ENCODE data around the gene ARHGEF16.

ARHGEF16 gene

GRCh38 chr1:3498986-3499385, 44.5 kb downstream of the ARHGEF16 start:
- H3K27ac ChIP-seq = no peak overlapping the region
- no peak for TF ChIP-seq CTCF (conservative IDR thresholded peaks at IDR 0.05)

- no peak for TF ChIP-seq CTCF (conservative IDR thresholded peaks at IDR 0.05)
- no peak overlapping the region for H3K27ac ChIP-seq
Measured at GRCh38 chr1:3499611-3500010, 45.1 kb downstream of the ARHGEF16 start.

- no peak overlapping the region for H3K27ac ChIP-seq
- TF ChIP-seq CTCF (conservative IDR thresholded peaks at IDR 0.05) = no peak
Measured at GRCh38 chr1:3500265-3500835, 45.9 kb downstream of the ARHGEF16 start.

DNA sequence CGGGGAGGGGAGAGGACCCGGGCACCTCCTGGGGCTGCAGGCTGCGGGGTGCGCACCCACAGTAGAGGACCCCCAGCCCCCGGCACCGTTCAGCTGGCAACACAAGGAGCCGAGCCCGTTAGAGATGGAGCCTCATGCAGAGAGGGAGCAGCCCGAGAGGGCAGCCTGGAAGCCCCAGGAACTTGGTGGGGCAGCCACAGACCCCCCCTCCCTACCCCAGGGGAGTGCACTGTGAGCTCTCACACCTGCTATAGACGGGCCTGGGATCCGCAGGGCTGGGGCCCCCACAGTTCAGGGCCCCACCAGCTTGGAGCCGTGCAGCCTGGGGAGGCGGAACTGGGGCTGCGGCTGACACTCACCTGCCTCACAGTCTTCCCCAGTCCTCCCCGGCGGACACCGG, 47.0 kb downstream of the ARHGEF16 start:
- no peak overlapping the region for H3K27ac ChIP-seq
- no peak for TF ChIP-seq CTCF (conservative IDR thresholded peaks at IDR 0.05)

DNA sequence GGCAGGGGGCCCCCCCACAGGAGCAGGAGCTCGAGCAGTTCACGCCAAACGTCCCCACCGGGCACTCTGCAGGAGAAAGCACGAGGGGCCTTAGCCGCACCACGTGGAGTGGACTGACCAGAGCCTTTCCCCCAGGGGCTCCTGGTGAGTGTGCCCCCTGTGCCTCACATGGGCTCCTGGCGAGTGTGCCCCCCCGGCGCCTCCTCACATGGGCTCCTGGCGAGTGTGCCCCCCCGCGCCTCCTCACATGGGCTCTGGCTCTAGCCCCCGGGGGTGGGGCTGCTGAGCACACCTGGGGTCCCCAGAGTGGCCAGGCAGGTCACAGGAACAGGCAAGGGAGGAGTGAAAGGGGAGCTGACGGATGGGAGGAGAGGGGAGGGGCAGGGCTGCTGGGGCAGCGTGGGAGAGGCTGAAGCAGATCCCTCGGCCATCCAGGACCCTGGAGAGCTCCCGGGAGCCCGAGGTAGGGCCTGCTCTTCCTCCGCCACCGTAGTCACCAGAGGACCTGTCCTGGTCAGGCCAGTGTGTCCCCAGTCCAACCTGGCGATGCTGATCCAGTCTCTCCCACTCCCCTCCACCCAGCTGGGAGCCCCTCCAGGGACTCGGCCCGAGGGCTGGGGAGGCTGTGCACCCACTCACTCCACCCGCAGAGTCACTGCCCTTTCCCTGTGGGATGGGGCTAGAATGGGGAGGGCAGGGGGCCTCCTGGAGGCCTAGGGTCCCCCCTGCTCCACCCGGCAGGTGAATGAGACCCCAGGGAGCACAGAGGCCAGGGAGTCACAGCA, 47.6 kb downstream of the ARHGEF16 start:
- H3K27ac ChIP-seq = no peak overlapping the region
- TF ChIP-seq CTCF (conservative IDR thresholded peaks at IDR 0.05) = no peak

- no peak for TF ChIP-seq CTCF (conservative IDR thresholded peaks at IDR 0.05)
- no peak overlapping the region for H3K27ac ChIP-seq
Measured at GRCh38 chr1:3502641-3503524, 48.4 kb downstream of the ARHGEF16 start.

DNA sequence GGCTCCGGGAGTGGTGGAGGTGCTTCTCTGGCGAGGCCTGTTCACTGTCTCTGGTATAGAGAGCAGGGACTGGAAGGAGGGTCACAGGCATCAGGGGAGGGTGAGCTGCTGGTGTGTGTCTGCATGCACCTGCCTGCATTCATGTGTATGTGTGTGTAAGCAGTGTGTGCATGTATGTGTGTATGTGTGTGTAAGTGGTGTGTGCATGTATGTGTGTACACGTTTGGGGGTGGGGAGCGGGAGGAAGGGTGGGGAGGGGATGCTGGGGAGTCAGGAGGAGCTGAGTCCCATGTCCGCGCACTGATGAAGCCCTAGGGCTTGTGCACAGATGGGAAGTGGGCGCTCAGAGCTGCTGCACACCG, 49.0 kb downstream of the ARHGEF16 start:
- H3K27ac ChIP-seq = no peak overlapping the region
- TF ChIP-seq CTCF (conservative IDR thresholded peaks at IDR 0.05) = no peak
